ENCODE results near the gene RFX8.

The RFX8 gene

DNA sequence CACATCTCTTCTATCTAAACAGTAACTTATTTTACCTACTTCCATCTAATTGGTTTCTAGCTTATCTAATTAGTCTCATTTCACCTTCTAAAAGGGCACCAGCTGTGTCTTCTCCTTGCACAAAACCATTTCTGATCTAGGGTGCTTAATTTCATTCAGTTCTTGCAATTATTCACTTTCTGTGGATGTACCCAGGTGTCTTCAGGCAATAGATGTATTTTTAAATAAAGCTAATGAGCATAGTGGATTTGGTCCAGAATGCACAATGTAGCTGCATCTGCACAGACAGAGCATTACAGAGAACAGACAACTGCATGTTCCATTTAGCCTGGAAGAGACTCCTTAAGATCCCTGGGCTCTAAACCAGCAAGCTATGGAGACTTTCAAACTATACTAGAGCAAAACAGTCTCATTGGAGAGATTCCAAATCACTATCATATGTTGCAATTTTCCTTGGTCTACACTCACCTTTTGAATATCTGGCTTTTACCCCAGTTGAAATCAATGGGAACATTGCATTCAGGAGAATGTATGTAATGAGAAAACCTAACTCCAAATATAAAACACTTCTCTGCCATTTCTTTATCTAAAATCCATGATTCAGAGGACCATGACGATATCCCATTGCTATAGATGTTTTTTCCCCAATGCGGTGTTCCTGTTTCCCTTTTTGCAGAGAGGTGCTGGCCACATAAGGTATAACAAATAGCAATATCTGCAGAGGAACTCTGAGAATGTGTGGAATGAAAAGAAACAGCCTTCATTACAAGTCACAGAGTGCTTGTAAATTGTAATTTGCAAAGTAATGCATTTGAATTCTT lies 3.5 kb upstream of the RFX8 start:
- TF ChIP-seq, protein P1, sequence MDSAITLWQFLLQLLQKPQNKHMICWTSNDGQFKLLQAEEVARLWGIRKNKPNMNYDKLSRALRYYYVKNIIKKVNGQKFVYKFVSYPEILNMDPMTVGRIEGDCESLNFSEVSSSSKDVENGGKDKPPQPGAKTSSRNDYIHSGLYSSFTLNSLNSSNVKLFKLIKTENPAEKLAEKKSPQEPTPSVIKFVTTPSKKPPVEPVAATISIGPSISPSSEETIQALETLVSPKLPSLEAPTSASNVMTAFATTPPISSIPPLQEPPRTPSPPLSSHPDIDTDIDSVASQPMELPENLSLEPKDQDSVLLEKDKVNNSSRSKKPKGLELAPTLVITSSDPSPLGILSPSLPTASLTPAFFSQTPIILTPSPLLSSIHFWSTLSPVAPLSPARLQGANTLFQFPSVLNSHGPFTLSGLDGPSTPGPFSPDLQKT (IDR thresholded peaks at IDR 0.05; ENCODE audit: borderline replicate concordance, low read depth, low read length): no peak
- TF ChIP-seq ZNF777 (tag by site-specific recombination; IDR thresholded peaks at IDR 0.05; ENCODE audit: borderline replicate concordance) (no peak), ZNF555 (tag by site-specific recombination; conservative IDR thresholded peaks at IDR 0.05) (no peak), ZNF837 (tag by site-specific recombination; IDR thresholded peaks at IDR 0.05) (no peak), SCRT2 (tag by site-specific recombination; IDR thresholded peaks at IDR 0.05) (no peak), GLI2 (tag by site-specific recombination; IDR thresholded peaks at IDR 0.05; ENCODE audit: borderline replicate concordance, low read depth) (no peak), ZNF112 (tag by site-specific recombination; IDR thresholded peaks at IDR 0.05) (no peak)
- TF ChIP-seq, protein P2, sequence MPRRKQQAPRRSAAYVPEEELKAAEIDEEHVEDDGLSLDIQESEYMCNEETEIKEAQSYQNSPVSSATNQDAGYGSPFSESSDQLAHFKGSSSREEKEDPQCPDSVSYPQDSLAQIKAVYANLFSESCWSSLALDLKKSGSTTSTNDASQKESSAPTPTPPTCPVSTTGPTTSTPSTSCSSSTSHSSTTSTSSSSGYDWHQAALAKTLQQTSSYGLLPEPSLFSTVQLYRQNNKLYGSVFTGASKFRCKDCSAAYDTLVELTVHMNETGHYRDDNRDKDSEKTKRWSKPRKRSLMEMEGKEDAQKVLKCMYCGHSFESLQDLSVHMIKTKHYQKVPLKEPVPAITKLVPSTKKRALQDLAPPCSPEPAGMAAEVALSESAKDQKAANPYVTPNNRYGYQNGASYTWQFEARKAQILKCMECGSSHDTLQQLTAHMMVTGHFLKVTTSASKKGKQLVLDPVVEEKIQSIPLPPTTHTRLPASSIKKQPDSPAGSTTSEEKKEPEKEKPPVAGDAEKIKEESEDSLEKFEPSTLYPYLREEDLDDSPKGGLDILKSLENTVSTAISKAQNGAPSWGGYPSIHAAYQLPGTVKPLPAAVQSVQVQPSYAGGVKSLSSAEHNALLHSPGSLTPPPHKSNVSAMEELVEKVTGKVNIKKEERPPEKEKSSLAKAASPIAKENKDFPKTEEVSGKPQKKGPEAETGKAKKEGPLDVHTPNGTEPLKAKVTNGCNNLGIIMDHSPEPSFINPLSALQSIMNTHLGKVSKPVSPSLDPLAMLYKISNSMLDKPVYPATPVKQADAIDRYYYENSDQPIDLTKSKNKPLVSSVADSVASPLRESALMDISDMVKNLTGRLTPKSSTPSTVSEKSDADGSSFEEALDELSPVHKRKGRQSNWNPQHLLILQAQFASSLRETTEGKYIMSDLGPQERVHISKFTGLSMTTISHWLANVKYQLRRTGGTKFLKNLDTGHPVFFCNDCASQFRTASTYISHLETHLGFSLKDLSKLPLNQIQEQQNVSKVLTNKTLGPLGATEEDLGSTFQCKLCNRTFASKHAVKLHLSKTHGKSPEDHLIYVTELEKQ (tag by site-specific recombination; IDR thresholded peaks at IDR 0.05; ENCODE audit: borderline replicate concordance): no peak
- TF ChIP-seq, protein P3, sequence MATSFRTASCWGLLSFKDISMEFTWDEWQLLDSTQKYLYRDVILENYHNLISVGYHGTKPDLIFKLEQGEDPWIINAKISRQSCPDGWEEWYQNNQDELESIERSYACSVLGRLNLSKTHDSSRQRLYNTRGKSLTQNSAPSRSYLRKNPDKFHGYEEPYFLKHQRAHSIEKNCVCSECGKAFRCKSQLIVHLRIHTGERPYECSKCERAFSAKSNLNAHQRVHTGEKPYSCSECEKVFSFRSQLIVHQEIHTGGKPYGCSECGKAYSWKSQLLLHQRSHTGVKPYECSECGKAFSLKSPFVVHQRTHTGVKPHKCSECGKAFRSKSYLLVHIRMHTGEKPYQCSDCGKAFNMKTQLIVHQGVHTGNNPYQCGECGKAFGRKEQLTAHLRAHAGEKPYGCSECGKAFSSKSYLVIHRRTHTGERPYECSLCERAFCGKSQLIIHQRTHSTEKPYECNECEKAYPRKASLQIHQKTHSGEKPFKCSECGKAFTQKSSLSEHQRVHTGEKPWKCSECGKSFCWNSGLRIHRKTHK (tag by site-specific recombination; IDR thresholded peaks at IDR 0.05): no peak
- TF ChIP-seq, protein P4, sequence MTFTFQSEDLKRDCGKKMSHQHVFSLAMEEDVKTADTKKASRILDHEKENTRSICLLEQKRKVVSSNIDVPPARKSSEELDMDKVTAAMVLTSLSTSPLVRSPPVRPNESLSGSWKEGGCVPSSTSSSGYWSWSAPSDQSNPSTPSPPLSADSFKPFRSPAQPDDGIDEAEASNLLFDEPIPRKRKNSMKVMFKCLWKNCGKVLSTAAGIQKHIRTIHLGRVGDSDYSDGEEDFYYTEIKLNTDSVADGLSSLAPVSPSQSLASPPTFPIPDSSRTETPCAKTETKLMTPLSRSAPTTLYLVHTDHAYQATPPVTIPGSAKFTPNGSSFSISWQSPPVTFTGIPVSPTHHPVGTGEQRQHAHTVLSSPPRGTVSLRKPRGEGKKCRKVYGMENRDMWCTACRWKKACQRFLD (tag by site-specific recombination; IDR thresholded peaks at IDR 0.05): no peak
- CTCF ChIA-PET: no interaction called here
- POLR2A ChIA-PET: no interaction called here
- H3K9me3 ChIP-seq (ENCODE audit: control insufficient read depth, insufficient read depth, low read depth, low read length): no peaks in the 10 kb centered on the region
- no peaks in the 10 kb centered on the region for H3K36me3 ChIP-seq (ENCODE audit: control insufficient read depth in 2 of 2, insufficient read depth in 1 of 2, low read length in 2 of 2)
- H3K4me1 ChIP-seq (ENCODE audit: control insufficient read depth, insufficient read depth, low read length): no peaks in the 10 kb centered on the region
- H3K4me3 ChIP-seq (ENCODE audit: low read depth, low read length): no peak overlapping the region
- no peak overlapping the region for H3K27ac ChIP-seq (ENCODE audit: extremely low read depth, low read depth, low read length)

DNA sequence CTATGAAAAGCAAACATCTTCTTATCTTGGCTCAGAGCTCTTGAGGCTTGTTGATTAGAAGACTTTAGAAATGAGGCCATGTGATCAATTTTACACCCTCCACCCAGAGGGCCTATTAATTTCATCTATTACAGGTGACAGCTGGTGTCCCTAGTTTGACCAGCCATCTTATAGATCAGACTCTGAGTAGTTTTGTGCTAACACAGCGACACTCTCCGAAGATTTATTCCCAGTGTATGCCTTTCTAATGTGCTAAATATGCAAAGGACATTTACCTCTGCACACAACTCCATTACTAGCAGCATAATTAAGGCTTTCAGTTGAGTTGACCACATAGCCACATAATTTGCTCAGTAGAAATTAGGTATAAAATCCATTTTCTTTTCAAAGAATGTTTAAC lies 2.6 kb upstream of the RFX8 start:
- CTCF ChIA-PET: interaction anchor here (0.9 kb wide), 1 partner anchor 16 kb away, joined by 3 read pairs; no protein-coding TSS in a partner anchor
- TF ChIP-seq ZNF366 (tag by site-specific recombination; conservative IDR thresholded peaks at IDR 0.05) (no peak), ZFP37 (tag by site-specific recombination; IDR thresholded peaks at IDR 0.05) (no peak), WT1 (tag by site-specific recombination; IDR thresholded peaks at IDR 0.05) (no peak), ZXDB (tag by site-specific recombination; IDR thresholded peaks at IDR 0.05) (no peak)
- TF ChIP-seq, protein P1 (IDR thresholded peaks at IDR 0.05; ENCODE audit: borderline replicate concordance, low read depth, low read length): no peak
- no peaks in the 10 kb centered on the region for H3K4me1 ChIP-seq (ENCODE audit: control insufficient read depth, insufficient read depth, low read length)

More for the DNA sequence above, 2.6 kb upstream of the RFX8 start:
- Histone ChIP-seq H3K27ac (ENCODE audit: extremely low read depth, low read depth, low read length) (no peak overlapping the region), H3K9me3 (ENCODE audit: control insufficient read depth, insufficient read depth, low read depth, low read length) (no peaks in the 10 kb centered on the region), H3K4me3 (ENCODE audit: low read depth, low read length) (no peak overlapping the region), H3K36me3 (ENCODE audit: control insufficient read depth in 2 of 2, insufficient read depth in 1 of 2, low read length in 2 of 2) (no peaks in the 10 kb centered on the region)
- POLR2A ChIA-PET: no interaction called here

Measured in HEK293 (cell line).